GM18861 (cell line): Measurements from ENCODE around the gene GIGYF1.
"Not testable (repeated sequence)": the region's sequence is repeated elsewhere in the genome, so short reads cannot be mapped to it uniquely, and the experiment has no call there.

ENCODE experiments used
- ATAC-seq: cut with Tn5 transposase; IDR thresholded peaks from one replicate; pipeline ENCODE4 v1.9.1; 2021; ENCODE audit not compliant: unreplicated experiment

GIGYF1 gene

DNA sequence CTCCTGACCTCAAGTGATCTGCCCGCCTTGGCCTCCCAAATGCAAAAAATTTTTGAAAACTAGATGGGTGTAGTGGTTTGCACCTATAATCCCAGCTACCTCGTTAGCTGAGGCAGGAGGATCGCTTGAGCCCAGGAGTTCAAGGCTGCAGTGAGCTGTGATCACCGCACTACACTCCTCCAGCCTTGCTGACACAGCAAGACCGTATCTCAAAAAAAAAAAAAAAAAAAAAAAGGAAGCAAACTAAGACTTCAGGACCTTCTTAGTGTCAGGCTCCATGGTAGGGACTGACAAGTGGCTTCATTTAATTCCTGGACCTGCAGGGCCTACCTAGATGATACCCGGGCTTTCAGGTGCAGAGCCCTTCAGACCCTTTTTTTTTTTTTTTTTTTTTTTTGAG is 14.3 kb upstream of the GIGYF1 start:
- ATAC-seq: no peak

GRCh38 chr7:100706672-100707311 is 12.7 kb upstream of the GIGYF1 start:
- no peak for ATAC-seq

- peak; percentile 72 for ATAC-seq
Observed at GRCh38 chr7:100705753-100706671, 12.0 kb upstream of the GIGYF1 start, which contains the start of gene POP7. POP7 (plus strand) TSS chr7:100706121; CDS start chr7:100706831, 710 bp downstream.

DNA sequence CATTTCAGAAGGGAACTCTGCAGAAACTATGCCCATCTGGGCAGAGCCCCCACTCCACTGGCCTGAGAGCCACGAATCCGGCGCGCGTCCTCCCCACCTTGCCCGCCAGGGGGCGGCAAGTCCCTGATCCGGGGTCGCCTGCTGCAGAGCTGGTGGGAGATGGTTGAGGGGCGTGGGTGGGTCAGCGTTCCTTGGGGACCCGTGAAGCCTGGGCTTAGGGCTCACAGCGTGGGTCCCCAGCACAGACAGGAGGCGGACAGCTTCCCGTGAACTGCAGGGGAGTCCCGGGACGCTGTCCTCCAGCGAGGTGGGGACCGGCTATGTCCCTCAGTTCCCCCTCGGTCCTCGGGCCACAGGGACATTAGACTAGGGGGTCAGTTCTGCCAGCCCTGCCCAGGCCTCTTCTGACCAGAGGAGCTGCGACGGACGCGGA is 11.3 kb upstream of the GIGYF1 start:
- peak; percentile 61 for ATAC-seq

- not testable (repeated sequence) for ATAC-seq
Observed at GRCh38 chr7:100701089-100701488, 7.0 kb upstream of the GIGYF1 start.

DNA sequence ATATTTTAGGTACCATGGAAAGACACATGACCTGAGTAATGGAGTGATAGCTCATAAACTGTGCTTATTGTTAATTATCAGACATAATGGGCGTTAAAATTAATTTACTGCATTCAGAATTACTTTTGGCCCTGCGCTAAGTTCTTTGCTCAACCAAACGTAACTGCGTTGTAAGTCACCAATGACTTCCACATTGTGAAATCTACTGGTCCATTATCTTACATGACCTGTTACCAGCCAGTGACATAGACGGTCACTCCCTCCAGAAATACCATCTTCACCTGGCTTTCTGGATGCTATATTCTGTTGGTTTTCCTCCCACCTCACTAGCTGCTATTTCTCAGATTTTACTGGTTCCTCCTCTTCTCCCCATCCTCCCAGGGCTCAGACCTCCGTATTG is 5.0 kb upstream of the GIGYF1 start:
- ATAC-seq: no peak

GRCh38 chr7:100696123-100696521 is 2.1 kb upstream of the GIGYF1 start:
- ATAC-seq: no peak

- ATAC-seq: no peak
Observed at GRCh38 chr7:100693312-100694097, 545 bp downstream of the GIGYF1 start.

DNA sequence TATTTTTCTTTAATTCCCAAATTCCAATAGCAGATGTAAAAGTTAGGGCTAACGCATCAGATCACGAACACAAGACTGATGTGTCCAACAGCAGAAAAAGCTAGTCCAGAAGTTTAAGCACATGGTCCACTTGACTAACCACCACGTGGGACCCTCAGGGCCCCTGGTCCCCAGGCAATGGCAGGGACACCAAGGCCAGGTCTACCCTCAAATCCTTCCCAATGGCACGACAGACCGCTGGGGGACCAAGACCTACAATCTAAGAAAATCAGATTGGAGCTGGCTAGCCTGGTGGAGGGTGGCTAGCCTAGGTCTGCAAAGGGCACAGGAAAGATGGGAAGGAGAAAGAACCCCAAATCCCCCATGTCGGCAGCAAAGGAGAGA is 1.5 kb downstream of the GIGYF1 start:
- ATAC-seq: no peak

DNA sequence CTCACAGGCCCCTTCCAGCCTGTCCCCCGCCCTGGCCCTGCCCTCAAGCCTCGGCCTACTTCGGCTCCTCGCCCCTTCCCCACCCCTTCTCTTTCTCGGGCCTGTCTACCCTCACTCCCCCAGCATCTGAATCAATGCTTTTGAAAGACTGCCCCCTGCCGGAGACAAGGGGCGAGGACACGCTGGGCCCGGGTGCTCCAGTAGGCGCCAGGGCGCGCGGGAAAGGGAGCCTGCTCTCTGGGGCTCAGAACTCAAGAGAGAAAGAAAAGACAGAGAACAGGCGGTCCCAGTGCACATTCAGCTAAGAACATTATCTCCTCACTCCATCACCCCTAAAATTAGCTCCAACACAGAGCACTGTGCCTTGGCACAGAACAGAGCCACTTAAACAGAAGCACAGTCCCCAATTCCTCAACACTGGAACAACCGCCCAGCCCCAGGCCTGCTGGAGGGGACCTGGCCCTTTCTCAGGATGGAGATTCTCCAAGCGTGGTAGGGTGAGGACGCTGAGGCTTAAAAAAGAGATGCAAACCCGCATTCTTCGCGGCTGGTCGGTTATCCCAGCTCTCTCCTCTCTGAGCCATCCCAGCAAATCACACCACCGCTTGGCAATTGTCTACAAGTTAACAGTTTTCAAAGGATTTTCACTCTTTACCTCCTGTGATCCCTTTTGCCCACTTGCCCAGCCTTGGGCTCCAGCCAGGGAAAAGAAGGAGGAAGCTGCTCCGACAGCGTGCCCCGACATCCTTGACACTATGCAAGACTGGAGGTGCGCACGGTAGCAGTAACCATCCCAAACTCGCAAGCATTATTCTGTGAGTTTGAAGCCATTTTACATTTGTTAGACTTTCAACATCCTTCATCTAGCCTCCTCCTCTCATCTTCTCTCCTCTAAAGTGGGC is 2.1 kb downstream of the GIGYF1 start:
- ATAC-seq: peak; percentile 39

DNA sequence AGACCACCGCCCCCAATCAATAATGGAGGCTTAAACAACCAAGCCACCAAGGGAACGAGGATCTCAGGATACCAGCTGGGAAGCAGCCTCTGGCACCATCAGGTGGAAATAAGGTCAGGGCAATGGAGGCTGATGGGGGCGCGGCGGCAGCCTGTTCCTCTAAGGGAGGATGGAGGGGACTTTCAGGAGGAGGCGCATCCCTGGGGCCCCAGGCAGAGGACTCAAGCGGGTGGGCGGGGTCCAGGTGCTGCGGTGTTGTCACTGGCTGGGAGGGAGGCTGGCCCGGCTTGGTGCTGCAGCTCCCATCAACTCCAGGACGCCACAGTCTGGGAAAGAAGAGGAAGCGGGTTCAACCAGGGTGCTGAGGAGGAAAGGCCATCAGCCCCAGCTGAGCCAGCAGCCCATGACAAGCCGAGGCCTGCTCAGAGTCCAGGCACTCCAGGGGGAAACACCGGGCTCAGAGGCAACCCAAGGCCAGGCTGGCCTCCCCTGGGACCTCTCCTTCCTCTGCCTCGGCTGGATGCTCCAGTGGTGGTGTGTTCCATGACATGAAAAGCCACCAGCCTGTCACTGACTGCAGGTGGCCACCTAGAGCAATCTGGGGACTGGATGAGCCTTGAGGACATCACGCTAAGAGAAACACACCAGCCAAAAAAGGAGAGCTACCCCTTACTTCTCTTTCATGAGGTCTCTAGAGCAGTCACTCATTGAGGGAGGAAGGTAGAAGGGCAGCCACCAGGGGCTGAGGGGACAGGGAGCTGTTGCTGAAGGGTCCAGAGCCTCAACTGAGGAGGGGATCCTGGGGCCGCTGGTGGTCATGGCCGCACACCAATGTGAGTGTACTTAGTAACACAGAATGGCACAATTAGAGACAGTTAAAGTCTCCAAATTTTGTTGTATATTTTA is 4.6 kb downstream of the GIGYF1 start:
- ATAC-seq: no peak

GRCh38 chr7:100688326-100688860 is 5.7 kb downstream of the GIGYF1 start:
- no peak for ATAC-seq

GRCh38 chr7:100687751-100688300 is 6.2 kb downstream of the GIGYF1 start:
- ATAC-seq: no peak

DNA sequence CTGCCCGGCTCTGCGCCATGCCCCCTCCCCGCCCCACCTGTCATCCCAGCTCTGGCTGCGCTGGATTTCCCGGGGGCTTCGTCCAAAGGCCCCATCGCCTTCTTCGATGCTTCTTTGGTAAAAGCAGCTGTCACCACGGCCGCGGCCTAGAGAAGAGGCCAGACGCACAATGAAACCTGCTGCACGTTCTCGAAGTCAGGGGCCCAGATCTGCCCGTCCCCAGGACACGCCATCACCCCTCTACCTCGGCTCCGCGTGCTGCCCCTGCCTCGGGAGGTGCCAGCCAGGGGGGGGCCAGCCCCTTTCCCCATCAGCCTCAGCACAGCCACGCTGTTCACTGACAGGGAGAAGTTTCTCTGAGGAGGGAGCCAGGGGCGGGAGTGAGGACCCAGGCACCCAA is 6.8 kb downstream of the GIGYF1 start:
- no peak for ATAC-seq

DNA sequence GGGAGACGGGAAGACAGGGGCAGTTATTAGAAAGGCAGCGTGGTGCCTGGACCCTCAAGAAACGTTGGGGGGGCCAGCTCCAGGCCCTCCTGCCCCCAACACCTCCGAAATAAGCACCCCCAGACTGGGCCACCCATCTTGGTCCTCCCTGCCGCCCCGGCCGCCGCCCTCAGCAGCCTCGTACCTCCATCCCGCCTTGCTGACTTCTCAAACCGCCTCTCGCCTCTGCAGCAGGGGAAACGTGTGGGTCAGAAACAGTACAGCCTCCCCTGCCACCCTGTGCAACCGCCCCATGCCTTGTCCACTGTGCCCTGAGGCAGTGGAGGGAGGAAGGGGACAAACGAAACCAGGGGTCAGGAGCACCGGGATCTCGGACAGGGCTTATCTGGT is 7.2 kb downstream of the GIGYF1 start:
- no peak for ATAC-seq

DNA sequence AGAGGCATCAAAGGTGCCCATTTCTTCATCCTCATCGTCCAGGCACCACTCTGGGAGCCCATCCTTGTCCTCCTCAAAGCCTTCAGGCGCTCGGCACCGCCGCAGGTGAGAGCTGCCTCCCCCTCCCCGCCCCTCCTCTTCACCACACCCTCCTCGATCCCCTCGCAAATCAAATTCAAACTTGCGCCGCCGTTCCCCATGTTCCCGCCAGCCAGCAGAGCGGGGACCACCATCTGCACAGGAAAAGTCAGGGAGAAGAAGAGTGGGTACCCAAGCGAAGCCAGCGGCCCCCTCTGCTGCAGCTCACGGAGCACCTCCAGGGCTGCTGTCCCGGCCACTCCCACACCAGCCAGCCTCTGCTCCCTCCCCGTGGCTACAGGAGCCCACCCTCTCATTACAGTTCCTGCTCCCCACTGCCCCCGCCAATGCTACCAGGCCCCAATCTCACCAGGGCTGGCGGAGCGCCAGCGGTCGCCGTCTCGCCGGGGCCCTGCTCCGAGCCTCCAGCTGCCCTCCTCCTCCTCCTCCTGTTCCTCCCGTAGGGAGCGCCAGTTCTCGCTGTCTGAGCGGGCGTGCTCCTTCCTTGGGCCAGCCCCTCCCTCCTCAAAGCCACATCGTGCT is 7.7 kb downstream of the GIGYF1 start:
- ATAC-seq: no peak

DNA sequence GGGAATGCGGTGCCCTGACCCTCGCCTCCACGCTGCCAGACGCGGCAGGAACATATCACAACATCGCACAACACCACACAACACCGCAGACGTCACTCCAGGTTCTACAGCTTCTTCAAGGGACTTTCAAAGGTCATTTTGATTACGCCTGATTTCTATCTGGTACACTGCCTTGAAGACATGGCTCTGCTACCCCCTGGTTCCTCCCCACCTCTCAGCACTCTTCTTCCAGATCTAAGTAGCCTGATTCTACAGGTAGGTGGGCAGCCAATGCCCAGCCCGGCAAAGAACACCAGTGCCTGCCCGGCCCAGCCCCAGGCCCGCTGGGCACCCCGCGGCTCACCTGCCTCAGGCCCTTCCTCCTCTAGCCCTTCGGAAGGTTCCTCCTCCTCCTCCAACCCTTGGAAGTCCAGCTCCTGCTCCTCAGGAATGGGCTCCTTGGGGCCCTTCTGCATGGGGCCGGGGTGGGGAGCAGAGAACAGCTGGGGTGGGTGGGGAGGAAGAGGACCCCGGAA is 8.4 kb downstream of the GIGYF1 start:
- ATAC-seq: no peak

DNA sequence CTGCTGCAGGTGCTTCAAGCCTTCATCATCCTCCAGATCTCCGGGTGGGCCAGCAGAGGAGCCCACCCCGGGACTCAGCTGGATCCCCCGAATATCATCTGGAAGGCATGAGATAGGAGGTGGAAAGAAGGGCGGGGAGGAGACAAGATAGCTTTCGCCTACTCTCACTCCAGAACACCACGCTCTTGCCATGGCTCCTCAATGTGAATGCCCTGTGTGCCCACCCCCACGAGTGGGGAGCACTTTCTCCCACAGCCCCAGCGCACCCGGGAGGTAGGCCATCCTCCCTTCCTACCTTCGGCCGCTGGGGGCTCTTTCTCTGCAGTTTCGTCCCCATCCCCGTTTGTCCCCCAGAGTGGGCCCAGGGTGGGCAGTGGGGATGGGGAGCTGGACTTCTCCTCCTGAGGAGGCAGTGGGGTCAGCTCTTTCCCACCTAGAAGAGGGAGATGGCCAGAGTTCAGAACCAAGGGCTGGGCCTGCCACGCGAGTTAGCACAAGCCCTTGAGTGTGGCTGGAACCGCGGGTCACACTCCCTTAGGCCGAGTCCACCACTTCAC is 8.9 kb downstream of the GIGYF1 start:
- no peak for ATAC-seq
